HepG2 (cell line): ENCODE results near the gene SFMBT1. TPM values are rescaled to one million over a fixed set of nuclear protein-coding genes. Genes with fewer than 3 reads are reported as not detected.

Source experiments
- AHR ChIP-seq: IDR thresholded peaks from 2 replicates; pipeline ENCODE4 v1.6.1; 2018; ENCODE audit warnings: missing genetic modification reagents, missing compliant biosample characterization
- DNMT1 ChIP-seq: sonication (generic); formaldehyde crosslinking; IDR thresholded peaks from 2 replicates; pipeline ENCODE4 v1.5.1; 2020; ENCODE audit warnings: mild to moderate bottlenecking, missing genetic modification reagents
- EED ChIP-seq: sonication (generic); formaldehyde crosslinking; IDR thresholded peaks from 2 replicates; pipeline ENCODE4 v1.5.0; 2020; ENCODE audit warnings: mild to moderate bottlenecking, missing genetic modification reagents
- MAZ ChIP-seq, 2 experiments: sonication (generic) in 1 of 2; formaldehyde crosslinking in 1 of 2; IDR thresholded peaks; 2 replicates each; pipeline versions ENCODE4 v1.5.0 to v1.6.1; 2012 to 2020; ENCODE audit warnings: low read depth in 2 of 2, mild to moderate bottlenecking in 2 of 2, borderline replicate concordance in 1 of 2, improper control_type of control experiment in 1 of 2, low read length in 1 of 2, missing genetic modification reagents in 1 of 2, moderate library complexity in 1 of 2
- MIER3 ChIP-seq: IDR thresholded peaks from 2 replicates; pipeline ENCODE4 v1.6.1; 2016; ENCODE audit warnings: missing compliant biosample characterization, borderline replicate concordance
- MYC ChIP-seq: sonication (generic); formaldehyde crosslinking; IDR thresholded peaks from 2 replicates; pipeline ENCODE4 v1.9.0; 2021; ENCODE audit warnings: missing genetic modification reagents, borderline replicate concordance
- NKX3-1 ChIP-seq: sonication (generic); formaldehyde crosslinking; IDR thresholded peaks from 2 replicates; pipeline ENCODE4 v1.5.0; 2020; ENCODE audit warnings: missing genetic modification reagents
- PHF8 ChIP-seq: sonication (generic); formaldehyde crosslinking; IDR thresholded peaks from 2 replicates; pipeline ENCODE4 v1.5.0; 2020; ENCODE audit warnings: missing genetic modification reagents
- PLRG1 ChIP-seq: fragments of 450-650 bp; conservative IDR thresholded peaks from 2 replicates; pipeline ENCODE4 v1.6.1; 2016
- REXO4 ChIP-seq: sonication (generic); formaldehyde crosslinking; IDR thresholded peaks from 2 replicates; pipeline ENCODE4 v1.8.0; 2022; ENCODE audit warnings: missing genetic modification reagents, mild to moderate bottlenecking, borderline replicate concordance
- RFX3 ChIP-seq: IDR thresholded peaks from 2 replicates; pipeline ENCODE4 v1.6.1; 2016; ENCODE audit warnings: missing biosample characterization, missing genetic modification reagents
- RXRB ChIP-seq: IDR thresholded peaks from 2 replicates; pipeline ENCODE4 v1.6.1; 2016; ENCODE audit warnings: borderline replicate concordance, missing genetic modification reagents, missing compliant biosample characterization
- SALL2 ChIP-seq: sonication (generic); formaldehyde crosslinking; IDR thresholded peaks from 2 replicates; pipeline ENCODE4 v1.8.1; 2023; ENCODE audit warnings: mild to moderate bottlenecking, missing genetic modification reagents, inconsistent platforms
- SAP130 ChIP-seq: IDR thresholded peaks from 2 replicates; pipeline ENCODE4 v1.6.1; 2016; ENCODE audit warnings: low read depth
- SATB2 ChIP-seq: sonication (generic); formaldehyde crosslinking; IDR thresholded peaks from 2 replicates; pipeline ENCODE4 v1.5.0; 2020; ENCODE audit warnings: missing genetic modification reagents
- TAF1 ChIP-seq: sonication (generic); formaldehyde crosslinking; IDR thresholded peaks from 2 replicates; pipeline ENCODE4 v1.4.0; 2020; ENCODE audit warnings: missing genetic modification reagents
- TEAD3 ChIP-seq: optimal IDR thresholded peaks from 2 replicates; pipeline ENCODE3; 2016; ENCODE audit warnings: borderline replicate concordance
- TRIM24 ChIP-seq: sonication (generic); formaldehyde crosslinking; IDR thresholded peaks from 2 replicates; pipeline ENCODE4 v1.8.0; 2022; ENCODE audit warnings: mild to moderate bottlenecking, missing genetic modification reagents
- ZIK1 ChIP-seq: sonication (generic); formaldehyde crosslinking; IDR thresholded peaks from 2 replicates; pipeline ENCODE4 v1.5.0; 2020; ENCODE audit warnings: mild to moderate bottlenecking, low read depth, missing genetic modification reagents, borderline replicate concordance
- ZMYM3 ChIP-seq: sonication (generic); formaldehyde crosslinking; IDR thresholded peaks from 2 replicates; pipeline ENCODE4 v1.5.1; 2020; ENCODE audit warnings: mild to moderate bottlenecking, missing genetic modification reagents
- ZNF451 ChIP-seq: sonication (generic); formaldehyde crosslinking; IDR thresholded peaks from 2 replicates; pipeline ENCODE4 v1.5.0; 2020; ENCODE audit warnings: mild to moderate bottlenecking, missing genetic modification reagents
- ZNF546 ChIP-seq: sonication (generic); formaldehyde crosslinking; conservative IDR thresholded peaks from 2 replicates; pipeline ENCODE4 v1.8.1; 2023; ENCODE audit warnings: mild to moderate bottlenecking, missing genetic modification reagents
- polyA plus RNA-seq, 8 experiments: library from polyadenylated mRNA; depleted of rRNA in 3 of 8; stranded (reverse) in 7 of 8; unstranded in 1 of 8; fragments of >200 nt; fragmentation: Illumina TruSeq in 4 of 8; extraction: Trizol in 4 of 8; gene quantifications; 2 replicates each; pipeline versions ENCODE4 v1.2.1 to v1.2.3, GENCODE V29; 2011 to 2016; ENCODE audit warnings: low read depth in 4 of 8, missing spikeins in 1 of 8, mixed read lengths in 1 of 8; ENCODE audit not compliant: insufficient read depth in 1 of 8
- total RNA-seq, 5 experiments: library from RNA; depleted of rRNA; stranded (reverse); fragments of >200 nt; fragmentation: Illumina TruSeq; extraction: Trizol; gene quantifications; 2 replicates each; pipeline ENCODE4 v1.2.3, GENCODE V29; 2016; ENCODE audit warnings: low read depth in 1 of 5
- TF ChIP-seq, protein P1 (sequence below): sonication (generic); formaldehyde crosslinking; IDR thresholded peaks from 2 replicates; pipeline ENCODE4 v1.4.0; 2020; ENCODE audit warnings: low read depth, missing genetic modification reagents
- TF ChIP-seq, protein P2 (sequence below): IDR thresholded peaks from 2 replicates; pipeline ENCODE4 v1.6.1; 2016; ENCODE audit warnings: low read depth, borderline replicate concordance
- TF ChIP-seq, protein P3 (sequence below): sonication (generic); formaldehyde crosslinking; IDR thresholded peaks from 2 replicates; pipeline ENCODE4 v1.5.1; 2020; ENCODE audit warnings: mild to moderate bottlenecking, missing genetic modification reagents, moderate library complexity

Gene SFMBT1
- total and polyA plus RNA-seq, 2 of the 13 experiments (the other 11 are each of a cell fraction or from before 2014, with no cell fraction given): 3.8 to 12.8 TPM

DNA sequence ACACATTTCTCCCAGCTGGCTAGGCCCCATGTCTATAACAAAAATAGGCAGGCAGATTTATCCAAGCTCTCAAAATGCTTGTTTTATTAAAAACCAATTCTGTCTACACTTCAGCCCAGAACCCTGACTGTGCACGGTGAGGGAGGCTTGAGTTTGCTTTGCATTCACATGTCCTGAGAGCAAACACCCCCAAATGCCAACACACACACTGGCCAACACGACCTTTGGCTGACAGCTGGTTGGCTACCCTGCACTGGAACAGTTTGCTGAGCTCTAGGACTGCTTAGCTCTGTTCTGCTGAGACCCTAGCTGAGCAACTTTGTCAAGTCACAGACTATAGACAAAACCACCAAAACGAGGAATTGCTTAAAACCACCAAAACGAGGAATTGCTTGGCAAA, 152.2 kb downstream of the SFMBT1 start (continued):
- TF ChIP-seq MAZ (IDR thresholded peaks at IDR 0.05; ENCODE audit: borderline replicate concordance, low read depth, low read length) (0 out of 2 replicates have a peak, but pooled peaks have one; percentile 28), MAZ (CRISPR knock-in tag; IDR thresholded peaks at IDR 0.05; ENCODE audit: low read depth) (no peak), EED (CRISPR knock-in tag) (no peak), PLRG1 (no peak), DNMT1 (CRISPR knock-in tag) (no peak), MYC (CRISPR knock-in tag) (peak; percentile 47; the same call in 1 of the 2 replicates), TRIM24 (CRISPR knock-in tag) (no peak), MIER3 (CRISPR knock-in tag) (peak; percentile 25; the same call in 1 of the 2 replicates), RFX3 (no peak), SALL2 (CRISPR knock-in tag) (no peak), ZNF451 (CRISPR knock-in tag) (no peak), ZNF546 (no peak), ZMYM3 (CRISPR knock-in tag) (peak; percentile 78), SATB2 (no peak), TAF1 (CRISPR knock-in tag) (no peak), ZIK1 (CRISPR knock-in tag) (no peak), REXO4 (CRISPR knock-in tag) (no peak), NKX3-1 (CRISPR knock-in tag) (no peak), AHR (no peak), SAP130 (peak; percentile 95), PHF8 (CRISPR knock-in tag) (0 out of 2 replicates have a peak, but pooled peaks have one; percentile 37), RXRB (peak; percentile 48; the same call in 1 of the 2 replicates), TEAD3 (CRISPR knock-in tag) (peak; percentile 84)
- TF ChIP-seq, protein P1, sequence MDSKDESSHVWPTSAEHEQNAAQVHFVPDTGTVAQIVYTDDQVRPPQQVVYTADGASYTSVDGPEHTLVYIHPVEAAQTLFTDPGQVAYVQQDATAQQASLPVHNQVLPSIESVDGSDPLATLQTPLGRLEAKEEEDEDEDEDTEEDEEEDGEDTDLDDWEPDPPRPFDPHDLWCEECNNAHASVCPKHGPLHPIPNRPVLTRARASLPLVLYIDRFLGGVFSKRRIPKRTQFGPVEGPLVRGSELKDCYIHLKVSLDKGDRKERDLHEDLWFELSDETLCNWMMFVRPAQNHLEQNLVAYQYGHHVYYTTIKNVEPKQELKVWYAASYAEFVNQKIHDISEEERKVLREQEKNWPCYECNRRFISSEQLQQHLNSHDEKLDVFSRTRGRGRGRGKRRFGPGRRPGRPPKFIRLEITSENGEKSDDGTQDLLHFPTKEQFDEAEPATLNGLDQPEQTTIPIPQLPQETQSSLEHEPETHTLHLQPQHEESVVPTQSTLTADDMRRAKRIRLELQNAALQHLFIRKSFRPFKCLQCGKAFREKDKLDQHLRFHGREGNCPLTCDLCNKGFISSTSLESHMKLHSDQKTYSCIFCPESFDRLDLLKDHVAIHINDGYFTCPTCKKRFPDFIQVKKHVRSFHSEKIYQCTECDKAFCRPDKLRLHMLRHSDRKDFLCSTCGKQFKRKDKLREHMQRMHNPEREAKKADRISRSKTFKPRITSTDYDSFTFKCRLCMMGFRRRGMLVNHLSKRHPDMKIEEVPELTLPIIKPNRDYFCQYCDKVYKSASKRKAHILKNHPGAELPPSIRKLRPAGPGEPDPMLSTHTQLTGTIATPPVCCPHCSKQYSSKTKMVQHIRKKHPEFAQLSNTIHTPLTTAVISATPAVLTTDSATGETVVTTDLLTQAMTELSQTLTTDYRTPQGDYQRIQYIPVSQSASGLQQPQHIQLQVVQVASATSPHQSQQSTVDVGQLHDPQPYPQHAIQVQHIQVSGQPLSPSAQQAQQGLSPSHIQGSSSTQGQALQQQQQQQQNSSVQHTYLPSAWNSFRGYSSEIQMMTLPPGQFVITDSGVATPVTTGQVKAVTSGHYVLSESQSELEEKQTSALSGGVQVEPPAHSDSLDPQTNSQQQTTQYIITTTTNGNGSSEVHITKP: peak; percentile 50; the same call in 1 of the 2 replicates
- TF ChIP-seq, protein P2, sequence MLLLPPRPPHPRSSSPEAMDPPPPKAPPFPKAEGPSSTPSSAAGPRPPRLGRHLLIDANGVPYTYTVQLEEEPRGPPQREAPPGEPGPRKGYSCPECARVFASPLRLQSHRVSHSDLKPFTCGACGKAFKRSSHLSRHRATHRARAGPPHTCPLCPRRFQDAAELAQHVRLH: peak; percentile 81; the same call in 1 of the 2 replicates
- TF ChIP-seq, protein P3, sequence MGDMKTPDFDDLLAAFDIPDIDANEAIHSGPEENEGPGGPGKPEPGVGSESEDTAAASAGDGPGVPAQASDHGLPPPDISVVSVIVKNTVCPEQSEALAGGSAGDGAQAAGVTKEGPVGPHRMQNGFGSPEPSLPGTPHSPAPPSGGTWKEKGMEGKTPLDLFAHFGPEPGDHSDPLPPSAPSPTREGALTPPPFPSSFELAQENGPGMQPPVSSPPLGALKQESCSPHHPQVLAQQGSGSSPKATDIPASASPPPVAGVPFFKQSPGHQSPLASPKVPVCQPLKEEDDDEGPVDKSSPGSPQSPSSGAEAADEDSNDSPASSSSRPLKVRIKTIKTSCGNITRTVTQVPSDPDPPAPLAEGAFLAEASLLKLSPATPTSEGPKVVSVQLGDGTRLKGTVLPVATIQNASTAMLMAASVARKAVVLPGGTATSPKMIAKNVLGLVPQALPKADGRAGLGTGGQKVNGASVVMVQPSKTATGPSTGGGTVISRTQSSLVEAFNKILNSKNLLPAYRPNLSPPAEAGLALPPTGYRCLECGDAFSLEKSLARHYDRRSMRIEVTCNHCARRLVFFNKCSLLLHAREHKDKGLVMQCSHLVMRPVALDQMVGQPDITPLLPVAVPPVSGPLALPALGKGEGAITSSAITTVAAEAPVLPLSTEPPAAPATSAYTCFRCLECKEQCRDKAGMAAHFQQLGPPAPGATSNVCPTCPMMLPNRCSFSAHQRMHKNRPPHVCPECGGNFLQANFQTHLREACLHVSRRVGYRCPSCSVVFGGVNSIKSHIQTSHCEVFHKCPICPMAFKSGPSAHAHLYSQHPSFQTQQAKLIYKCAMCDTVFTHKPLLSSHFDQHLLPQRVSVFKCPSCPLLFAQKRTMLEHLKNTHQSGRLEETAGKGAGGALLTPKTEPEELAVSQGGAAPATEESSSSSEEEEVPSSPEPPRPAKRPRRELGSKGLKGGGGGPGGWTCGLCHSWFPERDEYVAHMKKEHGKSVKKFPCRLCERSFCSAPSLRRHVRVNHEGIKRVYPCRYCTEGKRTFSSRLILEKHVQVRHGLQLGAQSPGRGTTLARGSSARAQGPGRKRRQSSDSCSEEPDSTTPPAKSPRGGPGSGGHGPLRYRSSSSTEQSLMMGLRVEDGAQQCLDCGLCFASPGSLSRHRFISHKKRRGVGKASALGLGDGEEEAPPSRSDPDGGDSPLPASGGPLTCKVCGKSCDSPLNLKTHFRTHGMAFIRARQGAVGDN (CRISPR knock-in tag): peak; percentile 45; the same call in 1 of the 2 replicates
